GM18858 (cell line): ENCODE results near the gene HP1BP3.

Source experiments
- ATAC-seq: cut with Tn5 transposase; IDR thresholded peaks from one replicate; pipeline ENCODE4 v1.9.1; 2021; ENCODE audit not compliant: unreplicated experiment

HP1BP3 gene

GRCh38 chr1:20695515-20695914 lies 91.6 kb downstream of the HP1BP3 start:
- no peak for ATAC-seq

- ATAC-seq = no peak
These were observed 93.5 kb downstream of the HP1BP3 start for GRCh38 chr1:20693623-20694022.
